Brain microvascular endothelial cell (primary cell): ENCODE measurements around the gene FLT3LG.

Source experiments
- DNase-seq: peaks from one replicate; pipeline ENCODE4 v3.0.0-alpha.2; 2020
- H3K27ac ChIP-seq: fragments of 250-450 bp; sonication (Bioruptor Pico); 2 replicates; pipeline ENCODE4 v1.5.1; 2020; ENCODE audit warnings: mild to moderate bottlenecking, moderate library complexity
- H3K27me3 ChIP-seq: fragments of 250-450 bp; sonication (Bioruptor Pico); replicated peaks from 2 replicates; pipeline ENCODE4 v1.5.1; 2020; ENCODE audit warnings: mild to moderate bottlenecking
- H3K36me3 ChIP-seq: fragments of 250-450 bp; sonication (Bioruptor Pico); replicated peaks from 2 replicates; pipeline ENCODE4 v1.5.1; 2020; ENCODE audit warnings: mild to moderate bottlenecking
- H3K4me3 ChIP-seq: 2 replicates; pipeline ENCODE4 v1.5.1; 2011; ENCODE audit warnings: low read depth, mild to moderate bottlenecking, control low read depth, low read length, moderate library complexity
- CTCF ChIP-seq: IDR thresholded peaks from 2 replicates; pipeline ENCODE4 v1.5.1; 2011; ENCODE audit warnings: low read depth, mild to moderate bottlenecking, moderate library complexity, low read length, control low read depth, inconsistent platforms; ENCODE audit errors: missing control alignments
- in situ Hi-C: cut with HindIII; loops from 2 replicates; pipeline ENCODE4 v1.10.0; 2017; ENCODE audit warnings: low sequenced_read_pairs, low pct_ligation_motif_present

FLT3LG gene

GRCh38 chr19:49528211-49528771 is 54.3 kb downstream of the FLT3LG start:
- Histone ChIP-seq H3K36me3 (peaks cover 23% of the 10 kb centered on the region), H3K27ac (peak overlapping the region; percentile 76), H3K27me3 (no peaks in the 10 kb centered on the region), H3K4me3 (peak overlapping the region; percentile 78)
- peak; percentile 44 for DNase-seq
- in situ Hi-C loops = no loop called here
- TF ChIP-seq CTCF = no peak

- DNase-seq = no peak
- no peak overlapping the region for H3K4me3 ChIP-seq
- no peak overlapping the region for H3K27ac ChIP-seq
- no peaks in the 10 kb centered on the region for H3K27me3 ChIP-seq
- H3K36me3 ChIP-seq = peaks cover 34% of the 10 kb centered on the region
- in situ Hi-C loops = no loop called here
- no peak for TF ChIP-seq CTCF
Measured at GRCh38 chr19:49530708-49531107, 56.7 kb downstream of the FLT3LG start.

- peak; percentile 44 for DNase-seq
- peak; percentile 48 for TF ChIP-seq CTCF
- H3K4me3 ChIP-seq = peak overlapping the region; percentile 64
- H3K27ac ChIP-seq = peak overlapping the region; percentile 68
- H3K27me3 ChIP-seq = no peaks in the 10 kb centered on the region
- H3K36me3 ChIP-seq = peaks cover 47% of the 10 kb centered on the region
- in situ Hi-C loops = no loop called here
Measured at GRCh38 chr19:49533551-49534488, 59.8 kb downstream of the FLT3LG start.

- peaks cover 54% of the 10 kb centered on the region for H3K36me3 ChIP-seq
- no peak for DNase-seq
- no peak overlapping the region for H3K4me3 ChIP-seq
- in situ Hi-C loops = no loop called here
- H3K27me3 ChIP-seq = no peaks in the 10 kb centered on the region
- no peak overlapping the region for H3K27ac ChIP-seq
- TF ChIP-seq CTCF = no peak
Measured at GRCh38 chr19:49534632-49535385, 60.8 kb downstream of the FLT3LG start.
